Measurements from ENCODE around the gene ATP2B1. TPM values are rescaled to one million over a fixed set of nuclear protein-coding genes. Genes with fewer than 3 reads are reported as not detected.

The ATP2B1 gene
- total RNA-seq, 1 donor from 2014 or later = 10.7 TPM

DNA sequence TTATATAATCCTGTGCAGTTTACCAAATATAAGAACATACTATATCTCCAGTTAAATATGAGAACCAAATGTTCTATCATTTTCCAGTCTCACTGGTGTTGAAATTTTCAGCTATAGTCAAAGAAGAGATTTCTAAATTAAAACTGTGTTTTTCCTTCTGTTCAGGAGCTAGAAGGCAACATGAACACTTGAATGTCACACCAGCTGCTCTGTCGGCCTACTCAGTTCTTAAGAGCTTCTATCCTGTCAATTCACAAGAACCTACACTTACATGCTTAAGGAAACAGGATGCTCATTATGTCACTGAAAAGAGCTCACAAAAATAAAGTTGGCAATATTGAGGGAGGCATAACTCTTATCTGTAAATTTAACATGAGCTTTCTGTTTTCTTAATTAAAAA is 43.1 kb downstream of the ATP2B1 start:
- no peaks in the 10 kb centered on the region for H3K9me3 ChIP-seq (replicated peaks)
- peaks cover 43% of the 10 kb centered on the region for H3K4me1 ChIP-seq
- no peaks in the 10 kb centered on the region for H3K36me3 ChIP-seq
- TF ChIP-seq, protein P1, sequence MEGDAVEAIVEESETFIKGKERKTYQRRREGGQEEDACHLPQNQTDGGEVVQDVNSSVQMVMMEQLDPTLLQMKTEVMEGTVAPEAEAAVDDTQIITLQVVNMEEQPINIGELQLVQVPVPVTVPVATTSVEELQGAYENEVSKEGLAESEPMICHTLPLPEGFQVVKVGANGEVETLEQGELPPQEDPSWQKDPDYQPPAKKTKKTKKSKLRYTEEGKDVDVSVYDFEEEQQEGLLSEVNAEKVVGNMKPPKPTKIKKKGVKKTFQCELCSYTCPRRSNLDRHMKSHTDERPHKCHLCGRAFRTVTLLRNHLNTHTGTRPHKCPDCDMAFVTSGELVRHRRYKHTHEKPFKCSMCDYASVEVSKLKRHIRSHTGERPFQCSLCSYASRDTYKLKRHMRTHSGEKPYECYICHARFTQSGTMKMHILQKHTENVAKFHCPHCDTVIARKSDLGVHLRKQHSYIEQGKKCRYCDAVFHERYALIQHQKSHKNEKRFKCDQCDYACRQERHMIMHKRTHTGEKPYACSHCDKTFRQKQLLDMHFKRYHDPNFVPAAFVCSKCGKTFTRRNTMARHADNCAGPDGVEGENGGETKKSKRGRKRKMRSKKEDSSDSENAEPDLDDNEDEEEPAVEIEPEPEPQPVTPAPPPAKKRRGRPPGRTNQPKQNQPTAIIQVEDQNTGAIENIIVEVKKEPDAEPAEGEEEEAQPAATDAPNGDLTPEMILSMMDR (IDR thresholded peaks at IDR 0.05; ENCODE audit: borderline replicate concordance) = no peak
- intact Hi-C loops (cut with micrococcal nuclease) = no loop called here
- no peak overlapping the region for H3K27ac ChIP-seq (replicated peaks)
- H3K27me3 ChIP-seq (ENCODE audit: low read depth) = no peaks in the 10 kb centered on the region
- no peak for DNase-seq
- H3K4me3 ChIP-seq = no peak overlapping the region

DNA sequence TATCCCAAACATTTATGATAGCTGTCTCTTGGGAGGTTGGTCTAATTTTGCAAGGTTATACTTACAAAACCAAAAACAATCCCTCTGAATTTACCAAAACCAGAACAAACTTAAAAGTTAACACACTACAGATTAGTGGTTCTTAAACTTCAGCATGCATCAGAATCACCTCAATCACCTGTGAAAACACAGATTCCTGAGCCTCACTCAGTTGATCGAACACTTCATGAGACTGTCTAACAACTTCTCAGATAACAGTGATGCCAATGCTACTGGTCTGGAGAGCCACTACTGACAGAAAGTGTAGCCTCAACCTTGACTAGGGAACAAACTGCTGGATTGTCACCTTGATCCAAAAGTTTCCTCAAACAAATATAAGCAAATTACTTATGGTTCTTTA is 44.2 kb downstream of the ATP2B1 start:
- H3K36me3 ChIP-seq = no peaks in the 10 kb centered on the region
- no peak for DNase-seq
- TF ChIP-seq, protein P1 (IDR thresholded peaks at IDR 0.05; ENCODE audit: borderline replicate concordance) = no peak
- H3K4me3 ChIP-seq = no peak overlapping the region
- no peaks in the 10 kb centered on the region for H3K9me3 ChIP-seq (replicated peaks)
- H3K27me3 ChIP-seq (ENCODE audit: low read depth) = no peaks in the 10 kb centered on the region
- peaks cover 43% of the 10 kb centered on the region for H3K4me1 ChIP-seq
- H3K27ac ChIP-seq (replicated peaks) = no peak overlapping the region
- intact Hi-C loops (cut with micrococcal nuclease) = no loop called here

DNA sequence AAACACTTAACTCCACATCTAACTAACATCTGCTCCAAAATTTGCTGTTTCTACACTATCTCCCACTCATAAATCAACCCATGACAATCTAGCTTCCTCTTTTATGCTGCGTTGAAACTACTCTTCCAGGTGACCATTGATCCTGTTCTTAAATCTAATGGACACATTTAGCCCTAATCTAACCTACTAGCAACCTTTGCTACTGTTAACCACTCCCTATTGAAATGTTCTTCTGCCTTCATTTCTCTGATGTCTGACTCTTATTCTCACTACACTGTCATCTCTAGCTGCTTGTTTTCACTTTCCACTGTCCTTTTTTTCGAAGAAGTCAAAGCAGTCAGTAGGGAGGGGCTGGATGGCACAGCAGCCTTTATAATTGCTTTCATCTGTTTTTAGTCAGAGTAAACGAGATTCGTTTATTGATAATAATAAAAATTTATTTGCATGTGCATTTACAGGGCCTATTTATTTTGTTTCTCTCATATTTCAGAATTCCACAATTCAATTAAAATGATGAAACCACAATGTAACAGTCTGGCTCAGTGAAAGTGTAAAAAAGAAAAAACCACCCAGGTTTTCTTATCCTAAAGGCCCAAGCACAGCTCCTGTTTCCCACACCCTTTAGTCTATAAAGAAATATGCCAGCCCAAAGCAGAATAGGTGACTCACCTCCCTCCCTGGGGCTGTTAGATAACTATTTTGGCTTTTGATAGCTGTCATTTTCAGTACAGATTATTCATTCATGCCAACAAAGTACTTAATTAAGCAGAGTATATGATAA is 44.9 kb downstream of the ATP2B1 start:
- Histone ChIP-seq H3K27ac (replicated peaks) (no peak overlapping the region), H3K27me3 (ENCODE audit: low read depth) (no peaks in the 10 kb centered on the region), H3K4me1 (peaks cover 43% of the 10 kb centered on the region), H3K9me3 (replicated peaks) (no peaks in the 10 kb centered on the region), H3K36me3 (no peaks in the 10 kb centered on the region), H3K4me3 (no peak overlapping the region)
- DNase-seq = no peak
- intact Hi-C loops (cut with micrococcal nuclease) = no loop called here
- TF ChIP-seq, protein P1 (IDR thresholded peaks at IDR 0.05; ENCODE audit: borderline replicate concordance) = no peak

DNA sequence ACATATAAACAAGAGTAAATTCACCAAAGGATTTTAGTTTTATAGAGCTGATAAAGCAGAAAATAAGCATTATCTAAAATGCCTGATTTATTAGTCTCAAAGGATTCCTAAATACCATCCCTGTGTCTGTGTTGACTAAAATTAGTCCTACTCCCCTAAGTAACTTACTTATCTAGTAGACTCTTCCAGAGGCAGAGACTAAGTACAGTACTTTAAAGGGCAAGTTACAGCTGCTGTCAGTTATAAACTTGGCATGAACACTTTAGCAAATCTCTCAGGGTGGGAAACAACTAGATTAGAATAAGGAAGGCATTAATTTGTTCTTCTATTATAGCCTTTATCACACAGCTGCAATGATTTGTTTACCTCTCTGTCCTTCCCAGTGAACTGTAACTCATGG is 46.0 kb downstream of the ATP2B1 start:
- TF ChIP-seq, protein P1 (IDR thresholded peaks at IDR 0.05; ENCODE audit: borderline replicate concordance) = no peak
- Histone ChIP-seq H3K36me3 (no peaks in the 10 kb centered on the region), H3K4me1 (peaks cover 43% of the 10 kb centered on the region), H3K27me3 (ENCODE audit: low read depth) (no peaks in the 10 kb centered on the region), H3K27ac (replicated peaks) (no peak overlapping the region), H3K9me3 (replicated peaks) (no peaks in the 10 kb centered on the region), H3K4me3 (no peak overlapping the region)
- DNase-seq = no peak
- intact Hi-C loops (cut with micrococcal nuclease) = no loop called here

DNA sequence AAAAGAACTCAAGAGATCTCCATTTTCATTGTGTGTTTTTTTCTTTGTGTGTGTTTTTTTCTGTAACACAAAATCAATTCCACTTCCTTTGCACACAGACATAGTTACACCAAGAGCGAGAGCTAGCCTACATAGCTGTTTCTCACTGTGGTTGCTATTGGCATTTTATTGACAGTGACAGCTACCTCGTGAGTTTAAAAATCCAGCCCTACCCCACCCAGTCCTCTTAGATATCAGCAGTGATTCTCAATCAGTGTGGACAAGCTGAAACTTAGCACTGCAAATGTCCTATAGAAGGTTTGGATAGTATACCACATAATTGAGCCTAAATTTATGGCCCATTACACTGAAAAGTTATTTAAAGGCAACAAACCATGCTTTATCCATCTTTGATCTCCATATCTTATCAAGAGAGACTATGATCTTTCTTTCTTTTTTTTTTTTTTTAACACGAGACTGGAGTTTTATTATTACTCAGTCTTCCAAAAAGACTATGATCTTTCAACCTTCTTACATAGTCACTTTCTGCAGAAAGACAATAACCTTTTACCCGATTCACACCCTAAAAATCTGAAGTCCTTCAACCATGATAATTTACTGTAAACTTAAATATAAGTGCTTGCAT is 46.8 kb downstream of the ATP2B1 start:
- Histone ChIP-seq H3K9me3 (replicated peaks) (no peaks in the 10 kb centered on the region), H3K4me1 (peaks cover 43% of the 10 kb centered on the region), H3K4me3 (no peak overlapping the region), H3K27me3 (ENCODE audit: low read depth) (no peaks in the 10 kb centered on the region), H3K27ac (replicated peaks) (no peak overlapping the region), H3K36me3 (no peaks in the 10 kb centered on the region)
- TF ChIP-seq, protein P1 (IDR thresholded peaks at IDR 0.05; ENCODE audit: borderline replicate concordance) = no peak
- intact Hi-C loops (cut with micrococcal nuclease) = no loop called here
- DNase-seq = no peak

Measured in left ventricle myocardium inferior (tissue), 1 donor.